Mucosa of descending colon (tissue), 3 donors: Measurements from ENCODE around the gene OR52E6. TPM values are rescaled to one million over a fixed set of nuclear protein-coding genes. Genes with fewer than 3 reads are reported as not detected.

ENCODE experiments used
- ATAC-seq: fragments of 200-7000 bp; cut with Tn5 transposase; one replicate; pipeline ENCODE4 v1.9.1; 2020; ENCODE audit warnings: mild to moderate bottlenecking, moderate library complexity
- DNase-seq, 3 donors: peaks; one replicate each; pipeline ENCODE4 v3.0.0-alpha.2; 2020
- H3K36me3 ChIP-seq: fragments of 200-600 bp; one replicate; pipeline ENCODE4 v1.8.0; 2021; ENCODE audit warnings: low read depth, mild to moderate bottlenecking
- H3K4me1 ChIP-seq: fragments of 200-600 bp; one replicate; pipeline ENCODE4 v1.8.0; 2021; ENCODE audit warnings: low read depth, mild to moderate bottlenecking
- H3K4me3 ChIP-seq: fragments of 200-600 bp; one replicate; pipeline ENCODE4 v1.8.0; 2021; ENCODE audit warnings: mild to moderate bottlenecking
- H3K9me3 ChIP-seq: fragments of 200-600 bp; one replicate; pipeline ENCODE4 v1.8.0; 2021; ENCODE audit warnings: mild to moderate bottlenecking
- CTCF ChIP-seq: fragments of 200-600 bp; IDR thresholded peaks from one replicate; pipeline ENCODE4 v1.8.0; 2022; ENCODE audit warnings: antibody characterized with exemption, mild to moderate bottlenecking
- intact Hi-C, 2 donors: fragments of 100-400 bp; cut with DNase I in 1 of 2; cut with micrococcal nuclease in 1 of 2; formaldehyde crosslinking; loops; one replicate each; pipeline versions ENCODE4 v1.11.0 to v1.11.1; 2022; cut with DNase I, micrococcal nuclease
- long read RNA-seq, 2 donors: library from polyadenylated mRNA; unstranded; transcript quantifications; one replicate each; pipeline ENCODE4 v2.0.0, GENCODE V29; 2019 to 2021
- total RNA-seq, 3 donors: library from RNA; stranded (reverse); fragmentation: NEBNext Ultra II Directional in 2 of 3; extraction: Animal tissue kit (Norgen Biotek cat#: 25700) in 2 of 3; gene quantifications; one replicate each; pipeline versions ENCODE4 v1.2.1 to v1.2.4, GENCODE V29; 2021 to 2023
- donor health status: DM: no; HTN: no; CAD: no; lungs with moderate emphysema.
- donor health status: DM: no; HTN: no; CAD: no.
- donor health status: DM: no; HTN: yes; CAD: no.

OR52E6 gene
- not detected for total RNA-seq
- long read RNA-seq, donor 1, result 0 reads
- long read RNA-seq, donor 2, result 0 reads

DNA sequence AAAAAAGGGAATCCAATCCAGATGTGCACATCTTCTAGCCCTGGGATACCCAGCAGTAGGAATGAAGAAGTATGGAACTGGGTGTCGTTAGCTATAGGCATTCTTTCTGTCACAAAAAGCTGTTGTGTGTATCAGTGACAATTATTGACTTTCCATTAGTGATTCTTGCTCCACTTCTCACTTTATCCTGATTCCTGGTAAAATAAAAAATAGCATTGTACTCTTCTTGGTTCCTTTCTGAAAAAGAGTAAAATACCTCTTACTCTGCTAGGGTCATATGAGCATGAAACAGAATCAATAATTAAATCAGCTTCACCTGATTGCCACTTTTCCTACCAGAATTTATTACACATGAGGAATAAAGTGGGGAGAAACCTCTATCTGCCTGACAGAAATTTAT, at the start of gene OR52E6:
Gene OR52E6 (minus strand): TSS at position 101 of the 400 bp plus-strand sequence. CDS start 0 bp downstream, at position 101.
- no peak for TF ChIP-seq CTCF
- intact Hi-C loops, result no loop called here
- Histone ChIP-seq H3K4me3 (no peak within 1 kb of the TSS), H3K9me3 (no peaks in the 10 kb centered on the region), H3K4me1 (no peaks in the 10 kb centered on the region), H3K36me3 (no peaks in the 10 kb centered on the region)
- no peak for ATAC-seq
- DNase-seq, result no peak

DNA sequence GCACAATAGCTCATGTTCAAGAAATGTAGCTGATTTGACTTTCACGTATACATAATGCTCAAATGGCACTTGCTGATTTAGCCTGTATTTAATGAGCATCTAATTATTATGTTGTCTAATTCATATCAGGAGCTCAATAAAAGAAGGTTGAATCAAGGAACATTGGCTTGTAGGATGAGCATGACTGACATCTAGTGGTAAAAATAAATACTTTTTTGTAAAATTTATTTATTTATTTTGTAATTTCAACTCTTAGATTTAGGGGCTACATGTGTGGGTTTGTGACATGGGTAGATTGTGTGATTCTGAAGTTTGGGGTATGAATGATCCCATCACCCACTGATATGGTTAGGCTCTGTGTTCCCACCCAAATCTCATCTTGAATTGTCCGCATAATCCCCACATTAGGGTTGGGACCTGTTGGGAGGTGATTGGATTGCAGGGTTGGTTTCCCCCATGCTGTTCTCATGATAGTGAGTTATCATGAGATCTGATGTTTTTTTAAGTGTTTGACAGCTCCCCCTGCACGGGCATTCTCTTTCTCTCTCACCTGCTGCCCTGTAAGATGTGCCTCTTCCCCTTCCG, 49.6 kb upstream of the OR52E6 start:
- H3K4me1 ChIP-seq, result no peaks in the 10 kb centered on the region
- no peaks in the 10 kb centered on the region for H3K9me3 ChIP-seq
- intact Hi-C loops, result no loop called here
- no peak for TF ChIP-seq CTCF
- no peaks in the 10 kb centered on the region for H3K36me3 ChIP-seq
- DNase-seq (no peak), ATAC-seq (no peak)
- H3K4me3 ChIP-seq, result no peak overlapping the region

- Histone ChIP-seq H3K4me1 (no peaks in the 10 kb centered on the region), H3K4me3 (no peak overlapping the region), H3K36me3 (no peaks in the 10 kb centered on the region), H3K9me3 (no peaks in the 10 kb centered on the region)
- intact Hi-C loops, result no loop called here
- ATAC-seq (no peak), DNase-seq (no peak)
- no peak for TF ChIP-seq CTCF
Observed at GRCh38 chr11:5887661-5888060, 46.0 kb upstream of the OR52E6 start.

DNA sequence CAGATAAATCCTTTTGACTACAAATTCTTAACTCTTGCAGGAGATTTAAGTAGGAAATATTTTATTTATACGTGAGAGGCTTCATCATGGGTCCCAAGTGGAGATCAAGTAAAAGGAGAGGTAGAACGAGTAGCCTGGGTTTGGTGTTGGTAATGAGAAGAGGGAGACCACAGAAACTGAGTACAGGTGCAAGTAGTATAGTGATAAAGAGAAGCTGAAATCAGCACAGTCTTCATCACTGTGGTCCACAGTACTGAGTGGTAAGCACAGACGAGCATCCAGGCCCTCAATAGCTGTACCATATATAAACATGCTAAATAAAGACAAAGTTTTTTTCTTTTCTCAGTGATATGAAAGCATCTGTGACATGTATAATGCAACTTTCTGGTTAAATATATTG, 45.5 kb upstream of the OR52E6 start:
- intact Hi-C loops, result no loop called here
- TF ChIP-seq CTCF, result no peak
- H3K4me1 ChIP-seq, result no peaks in the 10 kb centered on the region
- H3K9me3 ChIP-seq, result no peaks in the 10 kb centered on the region
- no peaks in the 10 kb centered on the region for H3K36me3 ChIP-seq
- no peak overlapping the region for H3K4me3 ChIP-seq
- DNase-seq (no peak), ATAC-seq (no peak)

DNA sequence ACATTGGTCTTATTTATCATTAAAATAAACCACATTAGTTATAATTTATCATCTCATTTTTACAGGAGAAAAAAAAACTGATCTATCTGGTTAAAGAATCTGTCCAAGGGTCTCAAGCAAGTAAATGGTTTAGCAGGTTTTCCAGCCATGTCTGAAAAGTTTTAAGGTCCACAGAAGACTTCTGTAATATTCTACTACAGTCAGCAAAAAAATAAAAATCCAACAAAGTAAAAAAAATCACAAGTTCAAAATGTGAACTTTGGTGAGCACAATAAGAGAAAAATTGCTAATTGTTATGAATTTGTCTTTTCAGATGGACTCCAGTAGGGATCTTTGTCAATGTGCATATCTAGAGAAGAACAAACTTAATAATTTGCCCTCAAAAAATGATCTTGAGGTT, 40.1 kb upstream of the OR52E6 start:
- ATAC-seq (no peak), DNase-seq (no peak)
- intact Hi-C loops, result no loop called here
- TF ChIP-seq CTCF, result no peak
- Histone ChIP-seq H3K4me3 (no peak overlapping the region), H3K9me3 (no peaks in the 10 kb centered on the region), H3K4me1 (no peaks in the 10 kb centered on the region), H3K36me3 (no peaks in the 10 kb centered on the region)

DNA sequence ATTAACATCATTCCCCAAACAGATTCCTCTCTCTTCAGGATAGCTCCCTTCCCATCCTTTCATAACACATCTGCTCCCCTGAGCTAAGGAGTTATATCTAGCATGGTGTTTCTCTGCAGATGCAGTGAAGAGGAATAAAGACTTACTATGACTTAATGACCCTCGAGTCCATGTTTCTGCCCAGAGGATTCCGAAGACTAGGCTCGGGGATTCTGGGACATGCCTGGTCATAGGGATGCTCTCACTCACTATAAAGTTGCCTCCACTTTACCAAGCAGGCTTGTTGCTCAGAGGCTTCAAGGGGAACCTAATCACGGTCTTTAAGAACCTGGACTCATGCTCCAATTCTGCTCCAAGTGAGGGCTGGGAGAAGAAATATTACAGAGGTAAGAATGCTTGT, 38.6 kb upstream of the OR52E6 start, which contains the start of gene OR52E4:
Gene OR52E4 (plus strand): TSS at position 301 of the 400 bp plus-strand sequence. CDS start 3,664 bp downstream, outside the sequence.
- TF ChIP-seq CTCF, result no peak
- Histone ChIP-seq H3K36me3 (no peaks in the 10 kb centered on the region), H3K4me3 (no peak within 1 kb of the TSS), H3K4me1 (no peaks in the 10 kb centered on the region), H3K9me3 (no peaks in the 10 kb centered on the region)
- intact Hi-C loops, result no loop called here
- no peak for ATAC-seq
- DNase-seq, result no peak
